ENCODE measurements around the gene ADCY9. TPM values are rescaled to one million over a fixed set of nuclear protein-coding genes. Genes with fewer than 3 reads are reported as not detected.

Gene ADCY9
- total RNA-seq (10 to 100 TPM in 8 of 9 donors, 1 to 10 TPM in 1; 2.3 to 37.6 (median 20.0) TPM), polyA plus RNA-seq (1 to 10 TPM; 3.7 to 9.0 (median 5.5) TPM)
- long read RNA-seq, donor 1, result 0 reads
- long read RNA-seq, donor 2, result 0 reads
- long read RNA-seq, donor 3, partial matches to known transcripts, result 0 of 1 reads
- long read RNA-seq, donor 3, other reads (novel, unspliced or antisense), result 0 of 1 reads
- long read RNA-seq, donor 4, partial matches to known transcripts, result 1 of 1 reads
- long read RNA-seq, donor 4, other reads (novel, unspliced or antisense), result 0 of 1 reads
- long read RNA-seq, donor 5, full-length matches to known transcripts, result 2 of 20 reads
- long read RNA-seq, donor 5, partial matches to known transcripts, result 6 of 20 reads
- long read RNA-seq, donor 5, other reads (novel, unspliced or antisense), result 12 of 20 reads
- long read RNA-seq, donor 6, partial matches to known transcripts, result 0 of 1 reads
- long read RNA-seq, donor 6, other reads (novel, unspliced or antisense), result 1 of 1 reads
- long read RNA-seq, donor 7, result 0 reads
- long read RNA-seq, donor 8, full-length matches to known transcripts, result 2 of 2 reads
- long read RNA-seq, donor 8, partial matches to known transcripts, result 0 of 2 reads
- long read RNA-seq, donor 8, other reads (novel, unspliced or antisense), result 0 of 2 reads
- long read RNA-seq, donor 9, result 0 reads
- long read RNA-seq, donor 10, result 0 reads

DNA sequence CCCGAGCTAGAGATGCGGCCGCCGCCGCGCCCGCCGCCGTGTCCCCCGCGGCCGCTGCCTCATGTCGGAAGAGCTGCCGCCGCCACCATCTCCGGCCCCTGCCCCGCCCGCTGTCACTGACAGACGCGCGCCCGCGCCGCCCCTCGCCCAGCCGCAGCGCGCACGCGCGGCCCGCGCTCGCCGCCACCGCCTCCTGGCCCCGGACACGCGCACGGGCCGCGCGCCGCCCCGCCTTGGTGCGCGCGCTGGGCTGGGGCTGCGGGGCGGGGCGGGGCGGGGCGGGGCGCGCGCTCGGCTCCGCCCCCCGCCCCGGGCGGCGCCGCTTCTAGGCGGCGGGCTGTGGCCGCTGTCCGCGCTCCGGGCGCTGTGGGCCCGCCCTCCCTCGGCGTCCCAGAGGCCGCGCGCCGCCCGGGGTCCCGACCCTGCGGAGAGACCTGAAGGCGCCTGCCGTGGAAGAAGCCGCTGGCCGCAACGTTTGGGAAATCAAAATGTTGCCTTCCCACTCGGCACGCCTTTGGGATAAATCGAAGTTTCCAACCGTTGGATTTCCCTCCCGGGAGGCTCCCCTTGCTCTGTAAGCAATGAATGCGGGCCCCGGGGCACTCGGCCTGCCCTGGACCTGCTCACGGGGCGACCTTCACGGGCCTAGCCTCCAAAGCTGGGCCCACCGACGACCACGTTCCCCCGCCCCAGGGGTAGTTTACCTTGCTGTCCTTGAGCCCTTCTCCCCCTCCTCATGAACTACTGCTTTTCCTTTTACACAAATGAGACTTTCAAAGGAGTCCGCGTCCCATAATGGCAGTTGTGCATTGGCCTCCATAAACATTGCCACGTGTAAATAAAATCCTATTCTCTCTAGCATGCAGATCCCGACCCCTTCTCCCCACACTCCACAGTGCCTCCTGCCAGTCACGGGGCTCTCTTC, at the start of gene ADCY9:
TSS of gene ADCY9 (minus strand) at position 118 of the 925 bp plus-strand sequence. CDS start 1,000 bp downstream, outside the sequence.
- Histone ChIP-seq H3K4me1 (replicated peaks in 1 of 2) (peaks cover 7 to 45% of the 10 kb centered on the region in 2 donors), H3K27me3 (no peaks in the 10 kb centered on the region), H3K27ac (peak within 1 kb of the TSS in 4 of 5 donors; percentile 53 to 89 (median 60)), H3K36me3 (replicated peaks in 1 of 2) (no peaks in the 10 kb centered on the region), H3K9me3 (replicated peaks in 1 of 3) (no peaks in the 10 kb centered on the region), H3K4me3 (peak within 1 kb of the TSS in 3 of 4 donors; percentile 55 to 83 (median 70))
- WGBS, 4 donors, result 4 to 37% (median 12%) methylated on average over 8 to 100 of the region's 105 CpGs
- DNase-seq, result peak; percentile 59 to 82 (median 71)
- intact Hi-C loops (cut with DNase I), result loop anchor here in 1 of 2 donors (5.0 to 10.0 kb wide), 3 partner anchors 62 to 134 kb away; partner anchors contain the start of gene SRL
- TF ChIP-seq CTCF (IDR thresholded peaks at IDR 0.05) (no peak), POLR2A (IDR thresholded peaks at IDR 0.05) (peak; percentile 21 to 64)

DNA sequence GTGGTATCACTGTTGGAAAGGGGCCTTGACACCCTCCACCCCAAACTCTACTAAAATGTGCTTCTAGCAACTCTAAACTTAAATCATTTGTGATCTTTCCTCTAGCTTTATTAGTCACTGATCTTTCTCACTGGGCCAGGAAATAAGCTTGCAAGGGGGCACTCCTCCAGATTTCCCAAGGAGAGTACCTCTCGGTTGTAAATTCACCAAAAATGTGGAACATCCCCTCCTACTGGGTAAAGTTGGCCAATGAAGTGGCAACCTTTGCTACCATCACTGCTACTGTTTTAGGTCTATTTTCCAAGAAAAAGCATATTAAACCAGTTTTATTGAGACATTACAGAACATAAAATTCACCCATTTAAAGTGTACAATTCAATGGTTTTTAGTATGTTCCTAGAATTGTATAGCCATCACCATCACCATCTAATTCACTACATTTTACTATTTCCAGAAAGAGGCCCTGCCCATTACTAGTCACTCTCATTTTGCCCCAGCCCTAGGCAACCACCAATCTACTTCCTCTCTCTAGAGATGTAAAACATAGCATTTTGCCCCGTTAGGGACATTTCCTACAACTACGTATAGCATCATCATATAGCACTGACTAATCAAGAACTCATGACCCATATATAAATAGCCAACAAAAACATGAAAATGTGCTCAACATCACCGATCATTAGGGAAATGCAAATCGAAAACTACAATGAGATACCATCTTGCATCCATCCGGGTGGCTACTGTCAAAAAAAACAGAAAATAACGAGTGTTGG, 44.6 kb upstream of the ADCY9 start:
- WGBS, 4 donors, result 81 to 85% (median 84%) methylated on average over 7 of the region's 7 CpGs
- H3K36me3 ChIP-seq (replicated peaks in 1 of 2), result no peaks in the 10 kb centered on the region
- no peaks in the 10 kb centered on the region for H3K27me3 ChIP-seq
- H3K4me3 ChIP-seq, result no peak overlapping the region
- no peaks in the 10 kb centered on the region for H3K9me3 ChIP-seq (replicated peaks in 1 of 3)
- H3K4me1 ChIP-seq (replicated peaks in 1 of 2), result no peaks in the 10 kb centered on the region
- H3K27ac ChIP-seq, result no peak overlapping the region
- no peak for TF ChIP-seq POLR2A (IDR thresholded peaks at IDR 0.05)
- no peak for TF ChIP-seq CTCF (IDR thresholded peaks at IDR 0.05)
- DNase-seq, result no peak
- intact Hi-C loops (cut with DNase I), result no loop called here

DNA sequence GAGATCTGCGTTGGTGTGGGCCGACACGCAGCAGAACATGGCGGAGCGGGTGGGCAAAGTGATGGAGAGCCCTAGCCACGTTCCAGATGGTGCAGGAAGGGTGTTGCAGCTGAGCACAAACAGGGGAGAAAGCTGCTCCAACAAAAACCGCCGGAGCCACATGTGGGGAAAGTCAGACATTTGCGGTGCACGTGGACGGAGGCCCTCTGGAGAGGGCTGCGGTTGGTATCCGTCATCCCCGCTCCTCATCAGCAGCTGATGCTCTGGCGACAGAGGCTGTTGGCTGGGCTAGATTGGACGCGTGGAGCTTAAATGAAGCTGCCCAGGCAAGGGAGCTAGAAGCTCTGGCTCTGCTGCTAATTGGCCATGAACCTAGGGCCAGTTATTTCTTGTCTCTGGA, 43.5 kb upstream of the ADCY9 start:
- Histone ChIP-seq H3K36me3 (replicated peaks in 1 of 2) (no peaks in the 10 kb centered on the region), H3K27ac (no peak overlapping the region), H3K27me3 (no peaks in the 10 kb centered on the region), H3K9me3 (replicated peaks in 1 of 3) (no peaks in the 10 kb centered on the region), H3K4me1 (replicated peaks in 1 of 2) (no peaks in the 10 kb centered on the region), H3K4me3 (no peak overlapping the region)
- TF ChIP-seq CTCF (IDR thresholded peaks at IDR 0.05) (no peak), POLR2A (IDR thresholded peaks at IDR 0.05) (no peak)
- intact Hi-C loops (cut with DNase I), result no loop called here
- DNase-seq, result no peak
- WGBS, 4 donors, result 93 to 96% (median 95%) methylated on average over 15 to 17 of the region's 17 CpGs
